NT2/D1 (cell line): Measurements from ENCODE around the gene PGC.

ENCODE experiments used
- DNase-seq: peaks from one replicate; pipeline ENCODE4 v3.0.0-alpha.2; 2011; ENCODE audit warnings: low read depth, low spot score
- H3K27me3 ChIP-seq: 2 replicates; pipeline ENCODE4 v1.6.0; 2011; ENCODE audit warnings: mild to moderate bottlenecking; ENCODE audit not compliant: insufficient read length, insufficient read depth
- H3K36me3 ChIP-seq: 2 replicates; pipeline ENCODE4 v1.6.1; 2011; ENCODE audit warnings: mild to moderate bottlenecking, low read length, mixed read lengths; ENCODE audit not compliant: insufficient read depth, insufficient read length
- H3K4me1 ChIP-seq: 2 replicates; pipeline ENCODE4 v1.5.1; 2011; ENCODE audit not compliant: insufficient read depth, insufficient read length
- H3K4me3 ChIP-seq: 2 replicates; pipeline ENCODE4 v1.5.1; 2011; ENCODE audit warnings: low read depth; ENCODE audit not compliant: insufficient read length
- H3K9ac ChIP-seq: 2 replicates; pipeline ENCODE4 v1.6.0; 2011; ENCODE audit warnings: low read depth; ENCODE audit not compliant: insufficient read length
- H3K9me3 ChIP-seq: 2 replicates; pipeline ENCODE4 v1.5.1; 2011; ENCODE audit warnings: mild to moderate bottlenecking, low read length; ENCODE audit not compliant: insufficient read depth
- SUZ12 ChIP-seq: IDR thresholded peaks from 2 replicates; pipeline ENCODE4 v1.6.1; 2011; ENCODE audit not compliant: insufficient read length, insufficient read depth; ENCODE audit errors: extremely low read depth
- YY1 ChIP-seq: IDR thresholded peaks from 2 replicates; pipeline ENCODE4 v1.6.1; 2011; ENCODE audit not compliant: insufficient read length, insufficient read depth
- ZNF274 ChIP-seq: IDR thresholded peaks from 2 replicates; pipeline ENCODE4 v1.6.1; 2011; ENCODE audit warnings: mild to moderate bottlenecking, low read depth, low read length

The PGC gene

DNA sequence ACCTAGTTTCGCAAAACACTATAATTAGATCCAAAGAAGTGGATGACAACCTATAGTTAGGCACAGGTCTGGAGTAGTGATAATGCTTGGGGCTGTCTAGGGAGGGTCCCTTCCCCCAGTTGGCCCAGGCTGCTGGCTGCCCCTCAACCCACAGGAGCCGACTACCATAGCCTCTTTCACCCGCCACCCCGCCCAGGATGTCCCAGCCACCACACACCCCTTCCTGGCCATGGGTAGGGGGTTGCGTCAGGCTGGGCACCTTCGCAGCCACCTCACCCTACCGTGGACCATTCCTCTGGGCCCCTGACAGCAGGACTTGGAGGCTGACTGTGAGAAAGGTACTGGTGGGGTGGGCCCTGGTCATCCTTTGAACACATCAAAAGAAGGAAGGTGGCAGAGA is 20.3 kb downstream of the PGC start:
- no peak overlapping the region for H3K9ac ChIP-seq
- H3K4me3 ChIP-seq: no peak overlapping the region
- peaks cover 16% of the 10 kb centered on the region for H3K4me1 ChIP-seq
- no peaks in the 10 kb centered on the region for H3K36me3 ChIP-seq
- peaks cover 6% of the 10 kb centered on the region for H3K27me3 ChIP-seq
- H3K9me3 ChIP-seq: no peaks in the 10 kb centered on the region
- TF ChIP-seq SUZ12 (no peak), ZNF274 (no peak), YY1 (no peak)
- DNase-seq: no peak

DNA sequence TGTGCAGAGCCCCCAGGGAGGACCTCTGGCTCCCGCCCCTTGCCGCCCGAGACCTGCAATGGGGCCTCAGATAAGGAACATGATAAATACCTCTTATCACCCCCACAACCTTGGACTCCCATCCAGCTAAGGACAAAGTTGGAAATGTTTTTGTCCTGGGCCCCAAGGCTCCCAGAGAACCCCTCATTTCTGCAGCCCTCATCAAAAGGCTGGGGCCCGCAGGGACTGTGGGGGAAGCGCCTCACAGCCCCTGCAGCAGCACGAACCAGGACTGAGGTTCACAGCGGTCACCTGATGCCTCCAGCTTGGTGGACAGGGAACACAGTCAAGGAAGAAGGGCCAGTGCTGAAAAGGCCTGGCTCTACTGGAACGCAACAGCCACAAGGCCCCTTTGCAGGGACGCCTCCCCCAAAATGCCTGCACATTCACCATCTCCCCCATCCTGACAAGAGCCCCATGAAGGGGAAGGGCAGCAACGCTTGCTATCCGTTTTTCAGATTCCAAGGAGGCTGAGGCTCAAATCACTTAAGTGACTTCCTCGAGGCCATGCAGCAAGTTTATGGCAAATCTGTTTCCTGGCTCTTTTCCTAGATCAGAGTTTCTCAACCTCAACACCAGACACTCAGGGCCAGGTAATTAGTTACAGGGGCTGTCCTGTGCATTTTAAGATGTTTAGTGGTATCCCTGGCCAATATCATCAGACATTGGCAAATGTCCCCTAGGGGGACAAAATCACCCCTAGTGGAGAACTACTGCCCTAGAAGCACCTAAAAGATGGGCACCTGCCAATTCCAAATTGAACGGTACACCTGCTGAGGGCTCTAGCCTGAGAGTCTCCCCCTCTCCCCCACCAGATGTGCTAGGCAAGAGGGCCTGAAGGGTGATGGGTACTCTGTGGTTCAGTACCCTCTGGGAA is 22.4 kb downstream of the PGC start:
- no peak for TF ChIP-seq YY1
- TF ChIP-seq ZNF274: no peak
- TF ChIP-seq SUZ12: no peak

DNA sequence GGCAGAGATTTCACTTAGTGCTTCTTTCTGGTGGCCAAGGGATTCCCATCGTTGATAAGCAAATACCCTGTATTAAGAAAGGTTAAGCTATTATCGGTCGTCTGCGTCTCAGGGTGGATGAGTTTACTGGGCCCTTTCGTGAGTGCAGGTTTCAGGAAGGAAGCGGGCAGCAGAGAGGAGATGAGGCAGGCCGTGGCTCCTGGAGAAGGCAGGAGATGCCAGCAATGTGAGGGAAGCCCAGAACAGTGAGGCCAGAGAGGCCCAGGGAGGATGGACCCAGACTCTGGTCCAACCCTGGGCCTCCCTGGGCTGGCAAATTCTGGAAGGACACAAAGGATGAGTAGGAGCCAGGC is 23.0 kb downstream of the PGC start:
- Histone ChIP-seq H3K27me3 (no peaks in the 10 kb centered on the region), H3K9ac (peak overlapping the region; percentile 10), H3K4me3 (no peak overlapping the region), H3K36me3 (no peaks in the 10 kb centered on the region), H3K9me3 (no peaks in the 10 kb centered on the region), H3K4me1 (peaks cover 14% of the 10 kb centered on the region)
- TF ChIP-seq ZNF274 (no peak), YY1 (no peak), SUZ12 (no peak)
- DNase-seq: no peak

More for the DNA sequence above, 22.4 kb downstream of the PGC start:
- Histone ChIP-seq H3K27me3 (no peaks in the 10 kb centered on the region), H3K4me1 (peaks cover 16% of the 10 kb centered on the region), H3K36me3 (no peaks in the 10 kb centered on the region), H3K4me3 (no peak overlapping the region), H3K9me3 (no peaks in the 10 kb centered on the region), H3K9ac (no peak overlapping the region)
- no peak for DNase-seq

DNA sequence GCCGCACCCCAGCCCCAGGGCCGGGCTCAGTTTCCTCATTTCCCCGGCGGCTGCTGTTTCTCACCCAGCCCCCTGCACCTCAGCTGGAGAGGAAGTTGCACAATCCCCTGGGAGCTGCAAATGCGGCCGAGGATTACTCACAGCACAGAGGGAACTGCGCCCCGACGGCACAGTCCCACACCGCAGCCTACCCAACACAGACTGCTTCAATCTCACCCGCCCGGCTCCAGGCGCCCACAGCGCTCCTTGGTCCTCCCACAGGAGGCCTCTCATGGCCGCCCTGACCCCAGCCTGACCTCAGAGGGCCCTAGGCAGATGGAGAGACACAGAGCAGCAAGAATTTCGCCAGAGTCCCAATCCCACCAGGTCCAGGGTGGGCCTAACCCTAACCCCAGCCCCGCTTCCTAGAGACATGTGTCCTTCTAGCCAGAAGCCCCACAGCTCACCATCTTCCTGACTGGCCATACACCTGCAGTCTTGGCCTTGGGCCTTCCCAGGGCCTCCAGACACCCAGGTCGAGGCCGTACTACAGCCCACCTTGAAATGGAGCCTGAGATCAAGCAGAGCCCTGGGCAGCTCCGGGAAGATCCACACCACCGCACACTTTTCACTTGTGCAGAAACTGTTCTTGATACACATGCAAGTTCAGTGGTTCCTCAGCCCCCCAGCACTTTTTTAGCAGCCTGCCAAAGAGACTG is 23.5 kb downstream of the PGC start:
- peak overlapping the region; percentile 10 for H3K9ac ChIP-seq
- H3K4me3 ChIP-seq: no peak overlapping the region
- TF ChIP-seq SUZ12 (no peak), ZNF274 (no peak), YY1 (no peak)

DNA sequence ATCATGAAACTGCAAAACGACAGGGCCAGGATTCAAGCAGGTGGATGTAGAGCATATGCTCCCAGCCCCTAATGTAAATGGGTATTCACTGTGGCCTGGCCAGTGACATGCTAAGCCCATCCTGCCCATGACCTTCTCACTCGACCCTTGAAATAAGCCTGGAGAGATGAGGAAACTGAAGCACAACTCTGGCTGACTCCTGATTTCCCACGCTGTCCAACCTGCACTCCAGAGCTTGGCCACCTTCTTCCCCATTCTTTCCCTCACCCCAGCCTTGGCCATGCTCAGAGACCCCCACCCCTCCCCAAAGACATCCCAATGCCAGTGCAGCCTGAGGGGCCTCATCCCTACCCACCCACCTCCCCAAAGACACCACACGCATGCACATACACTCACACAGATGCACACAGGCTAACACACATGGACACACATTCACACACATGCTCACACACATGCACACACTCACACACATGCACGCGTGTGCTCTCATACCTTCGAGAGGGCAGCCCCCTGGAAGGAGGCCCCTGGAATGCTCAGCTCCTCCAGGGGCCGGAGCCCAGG is 24.1 kb downstream of the PGC start:
- H3K36me3 ChIP-seq: no peaks in the 10 kb centered on the region
- H3K9ac ChIP-seq: no peak overlapping the region
- DNase-seq: no peak
- peaks cover 14% of the 10 kb centered on the region for H3K4me1 ChIP-seq
- no peaks in the 10 kb centered on the region for H3K27me3 ChIP-seq
- H3K4me3 ChIP-seq: no peak overlapping the region
- no peaks in the 10 kb centered on the region for H3K9me3 ChIP-seq
- TF ChIP-seq ZNF274: no peak
- TF ChIP-seq SUZ12: no peak
- TF ChIP-seq YY1: no peak

More for the DNA sequence above, 23.5 kb downstream of the PGC start:
- no peak for DNase-seq
- H3K9me3 ChIP-seq: no peaks in the 10 kb centered on the region
- peaks cover 14% of the 10 kb centered on the region for H3K4me1 ChIP-seq
- H3K27me3 ChIP-seq: no peaks in the 10 kb centered on the region
- no peaks in the 10 kb centered on the region for H3K36me3 ChIP-seq

DNA sequence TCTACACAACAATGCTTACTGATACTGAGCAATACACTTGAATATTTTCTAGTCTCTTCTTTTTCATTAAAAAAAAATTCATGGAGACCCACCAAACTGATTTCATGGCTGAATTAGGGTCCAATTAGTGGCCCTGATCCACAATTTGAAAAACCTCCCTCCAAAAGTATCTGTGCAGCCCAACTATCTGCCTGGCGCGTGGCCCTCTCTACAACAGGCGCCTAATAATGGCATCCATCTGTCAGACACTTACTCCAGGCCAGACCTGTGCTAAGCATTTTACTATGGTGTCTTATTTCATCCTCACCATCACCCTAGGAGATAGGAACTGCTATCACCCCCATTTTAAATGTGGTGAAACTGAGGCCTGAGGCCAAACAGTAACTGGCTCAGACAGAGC is 25.8 kb downstream of the PGC start:
- H3K9ac ChIP-seq: no peak overlapping the region
- no peak for TF ChIP-seq YY1
- no peak for TF ChIP-seq SUZ12
- TF ChIP-seq ZNF274: no peak
- peaks cover 14% of the 10 kb centered on the region for H3K4me1 ChIP-seq
- no peak overlapping the region for H3K4me3 ChIP-seq
- DNase-seq: no peak
- no peaks in the 10 kb centered on the region for H3K36me3 ChIP-seq
- H3K27me3 ChIP-seq: no peaks in the 10 kb centered on the region
- no peaks in the 10 kb centered on the region for H3K9me3 ChIP-seq

DNA sequence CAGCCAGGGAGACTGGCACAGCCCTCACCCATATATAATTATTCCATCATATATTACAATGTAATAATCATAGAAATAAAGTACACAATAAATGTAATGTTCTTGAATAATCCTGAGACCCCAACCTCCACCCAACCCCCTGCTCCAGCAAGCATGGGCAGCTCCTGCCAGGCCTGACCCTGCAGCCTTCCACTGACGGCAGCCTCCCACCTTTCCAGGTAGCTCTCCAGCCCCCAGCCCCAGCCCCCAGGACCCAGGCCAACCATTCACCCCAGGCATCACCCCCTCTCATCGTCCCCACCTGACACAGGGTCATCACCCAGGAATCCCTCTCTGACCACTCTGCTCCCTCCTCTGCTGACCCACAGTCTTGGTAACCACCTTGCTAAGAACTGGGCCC is 26.4 kb downstream of the PGC start:
- H3K27me3 ChIP-seq: no peaks in the 10 kb centered on the region
- no peak for DNase-seq
- TF ChIP-seq YY1: no peak
- no peak for TF ChIP-seq ZNF274
- no peak for TF ChIP-seq SUZ12
- no peaks in the 10 kb centered on the region for H3K9me3 ChIP-seq
- peaks cover 17% of the 10 kb centered on the region for H3K4me1 ChIP-seq
- H3K9ac ChIP-seq: no peak overlapping the region
- H3K4me3 ChIP-seq: no peak overlapping the region
- H3K36me3 ChIP-seq: no peaks in the 10 kb centered on the region
